HG03432 (cell line): Measurements from ENCODE around the gene PIP4P1.
A peak's percentile ranks its signal among the peaks of the same experiment; 100 is the strongest.

Experiments used
- ATAC-seq: cut with Tn5 transposase; IDR thresholded peaks from one replicate; pipeline ENCODE4 v1.9.1; 2021; ENCODE audit warnings: mild to moderate bottlenecking, moderate library complexity; ENCODE audit not compliant: unreplicated experiment

PIP4P1 gene

DNA sequence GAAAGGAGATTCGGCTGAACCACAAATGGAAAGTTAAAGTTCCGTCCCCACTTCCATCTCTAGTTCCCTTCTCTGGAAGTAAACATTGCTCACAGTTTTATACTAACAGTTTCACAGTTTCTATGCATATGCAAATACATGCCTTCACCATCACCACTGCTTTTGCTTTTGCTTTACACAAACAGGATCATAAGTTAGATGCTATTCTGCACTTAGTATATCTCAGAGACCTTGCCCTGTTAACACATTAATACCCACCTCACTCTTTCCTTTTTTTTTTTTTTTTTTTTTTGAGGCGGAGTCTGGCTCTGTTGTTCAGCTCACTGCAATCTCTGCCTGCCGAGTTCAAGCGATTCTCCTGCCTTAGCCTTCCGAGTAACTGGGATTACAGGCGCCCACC, 48.8 kb downstream of the PIP4P1 start:
- peak; percentile 55 for ATAC-seq

GRCh38 chr14:20409226-20409625, 52.0 kb downstream of the PIP4P1 start:
- ATAC-seq: no peak
